Suppressor macrophage treated with lipopolysaccharide for 1 hour (primary cell): ENCODE data around the gene PCNP.
"Not testable (repeated sequence)": the region's sequence is repeated elsewhere in the genome, so short reads cannot be mapped to it uniquely, and the experiment has no call there.

Experiments used
- DNase-seq, 3 donors: peaks; one replicate each; pipeline ENCODE4 v3.0.0-alpha.2; 2020 to 2022

PCNP gene, protein sequence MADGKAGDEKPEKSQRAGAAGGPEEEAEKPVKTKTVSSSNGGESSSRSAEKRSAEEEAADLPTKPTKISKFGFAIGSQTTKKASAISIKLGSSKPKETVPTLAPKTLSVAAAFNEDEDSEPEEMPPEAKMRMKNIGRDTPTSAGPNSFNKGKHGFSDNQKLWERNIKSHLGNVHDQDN

DNA sequence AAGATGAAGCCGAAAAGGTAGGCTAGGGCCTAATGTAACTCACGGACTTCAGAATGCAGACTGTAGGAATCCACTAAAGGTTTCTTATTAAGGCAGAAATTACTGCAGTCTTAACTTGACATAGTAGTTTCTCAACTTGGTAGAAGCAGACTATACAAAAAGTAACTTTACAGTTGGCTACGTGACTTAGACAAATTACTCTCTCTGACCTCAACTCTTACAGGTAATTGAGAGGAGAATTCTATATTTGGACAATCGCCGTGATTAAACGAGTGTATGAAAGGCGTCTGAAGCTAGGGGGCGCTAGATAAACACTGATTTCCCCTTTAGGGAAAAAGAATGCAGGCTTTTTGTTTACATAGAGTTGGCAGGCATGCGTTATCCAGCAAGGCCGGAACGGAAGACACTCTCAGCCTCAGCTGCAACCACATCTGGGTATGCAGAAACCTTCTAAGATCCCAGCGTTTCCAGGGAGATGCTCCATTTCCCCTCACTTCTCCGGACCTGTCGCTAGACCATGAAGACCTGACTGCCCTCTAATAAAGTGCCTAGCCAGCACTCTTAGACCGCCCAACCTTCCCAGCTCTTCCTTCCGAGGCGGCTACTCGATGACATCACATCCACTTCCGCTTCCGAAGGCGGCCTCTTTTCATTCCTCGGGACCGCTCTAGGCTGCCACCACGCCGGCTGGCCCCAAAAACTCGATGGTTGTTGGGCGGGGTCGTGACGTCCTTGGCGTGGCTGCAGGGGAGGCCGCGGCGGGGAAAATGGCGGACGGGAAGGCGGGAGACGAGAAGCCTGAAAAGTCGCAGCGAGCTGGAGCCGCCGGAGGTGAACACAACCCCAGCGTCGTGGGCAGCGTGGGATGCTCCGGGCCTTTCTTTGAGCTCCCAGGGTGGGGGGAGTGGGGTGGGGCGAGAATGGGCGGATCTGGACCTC is at the start of gene PCNP:
Gene PCNP, plus strand, starts transcription at position 732 of the 939 bp plus-strand sequence. Its CDS starts 36 bp downstream, at position 768.
- DNase-seq: peak; percentile 99 to 100 (median 100)

DNA sequence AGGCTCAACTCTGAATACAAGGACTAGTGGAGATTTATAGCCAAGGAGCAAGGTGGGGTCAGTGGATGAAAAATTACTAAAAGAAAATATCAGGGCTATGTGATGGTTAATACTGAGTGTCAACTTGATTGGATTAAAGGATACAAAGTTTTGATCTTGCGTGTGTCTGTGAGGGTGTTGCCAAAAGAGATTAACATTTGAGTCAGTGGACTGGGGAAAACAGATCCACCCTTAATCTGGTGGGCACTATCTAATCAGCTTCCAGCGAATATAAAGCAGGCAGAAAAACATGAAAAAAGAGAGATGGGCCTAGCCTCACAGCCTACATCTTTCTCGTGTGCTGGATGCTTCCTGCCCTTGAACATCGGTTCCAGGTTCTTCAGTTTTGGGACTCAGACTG is 46.5 kb upstream of the PCNP start:
- DNase-seq: no peak

DNA sequence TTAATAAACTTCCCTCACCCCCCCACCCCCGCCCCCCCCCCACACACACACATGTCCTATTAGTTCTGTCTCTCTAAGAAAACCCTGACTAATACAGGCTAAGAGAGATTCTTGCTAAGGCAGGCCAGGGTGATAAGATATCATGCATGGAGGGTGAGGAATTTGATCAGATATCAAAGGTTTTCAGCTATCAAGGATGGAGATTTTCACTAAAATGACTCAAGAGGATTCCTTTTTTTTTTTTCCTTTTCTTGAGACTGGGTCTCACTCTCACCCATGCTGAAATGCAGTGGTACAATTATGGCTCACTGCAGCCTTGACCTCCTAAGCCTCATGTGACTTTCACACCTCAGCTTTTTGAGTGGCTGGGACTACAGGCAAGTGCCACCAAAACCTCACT is 46.1 kb upstream of the PCNP start:
- DNase-seq: no peak

DNA sequence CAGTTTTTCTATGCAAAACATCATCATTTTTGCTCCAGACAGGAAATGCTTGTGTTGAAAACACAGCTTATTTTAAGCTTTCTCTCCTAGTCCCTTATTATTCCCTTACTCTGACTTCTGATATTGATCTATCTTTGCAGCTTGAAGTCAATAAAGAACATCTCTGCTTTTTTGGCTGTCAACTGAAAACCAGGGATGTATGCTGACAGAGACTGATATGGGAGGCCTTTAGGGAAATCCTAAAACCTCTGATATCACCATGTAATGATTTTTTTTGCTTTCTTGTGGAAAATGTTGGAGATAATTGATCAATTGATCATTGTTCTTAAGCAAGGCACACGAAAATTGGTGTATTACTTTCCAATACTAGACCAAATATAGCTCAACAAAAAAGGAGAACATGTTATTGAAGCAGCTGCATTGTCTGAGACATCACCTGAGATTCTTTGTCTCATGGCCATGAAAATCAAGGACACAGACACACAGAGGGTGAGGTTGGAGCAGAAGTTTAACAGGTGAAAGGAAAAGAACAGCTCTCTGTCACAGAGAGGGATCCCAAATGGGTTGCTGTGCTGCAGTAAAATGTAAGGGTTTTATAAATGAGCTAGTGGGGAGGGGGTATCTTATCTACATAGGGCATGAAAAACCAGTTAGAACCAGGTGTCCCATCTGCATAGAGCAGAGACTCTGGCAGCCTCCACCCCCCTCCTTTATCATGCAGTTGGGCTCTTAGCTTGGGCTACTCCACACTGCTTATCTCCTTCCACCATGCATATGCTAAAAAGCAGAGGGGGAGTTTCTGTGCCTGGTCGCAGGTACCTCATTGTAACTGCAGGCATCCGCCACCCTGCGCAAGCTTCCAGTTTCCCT is 43.9 kb upstream of the PCNP start:
- DNase-seq: no peak

DNA sequence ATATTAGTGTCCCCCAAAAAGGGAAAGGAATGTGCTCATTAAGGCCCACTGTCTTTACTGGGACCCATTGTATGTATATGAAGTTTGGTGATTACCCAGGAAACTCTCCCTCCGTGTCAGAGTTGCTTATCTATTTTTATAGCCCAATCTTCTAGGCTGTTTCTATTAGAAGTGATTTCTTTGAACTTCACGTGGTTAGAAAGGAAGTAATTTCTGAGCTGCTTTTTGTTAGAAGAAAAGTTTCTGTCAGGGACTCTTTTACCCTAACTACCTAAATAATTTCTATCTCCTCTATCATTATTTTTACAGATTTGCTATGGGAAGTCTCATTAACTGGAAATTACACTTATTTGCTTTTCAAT is 43.3 kb upstream of the PCNP start:
- no peak for DNase-seq

DNA sequence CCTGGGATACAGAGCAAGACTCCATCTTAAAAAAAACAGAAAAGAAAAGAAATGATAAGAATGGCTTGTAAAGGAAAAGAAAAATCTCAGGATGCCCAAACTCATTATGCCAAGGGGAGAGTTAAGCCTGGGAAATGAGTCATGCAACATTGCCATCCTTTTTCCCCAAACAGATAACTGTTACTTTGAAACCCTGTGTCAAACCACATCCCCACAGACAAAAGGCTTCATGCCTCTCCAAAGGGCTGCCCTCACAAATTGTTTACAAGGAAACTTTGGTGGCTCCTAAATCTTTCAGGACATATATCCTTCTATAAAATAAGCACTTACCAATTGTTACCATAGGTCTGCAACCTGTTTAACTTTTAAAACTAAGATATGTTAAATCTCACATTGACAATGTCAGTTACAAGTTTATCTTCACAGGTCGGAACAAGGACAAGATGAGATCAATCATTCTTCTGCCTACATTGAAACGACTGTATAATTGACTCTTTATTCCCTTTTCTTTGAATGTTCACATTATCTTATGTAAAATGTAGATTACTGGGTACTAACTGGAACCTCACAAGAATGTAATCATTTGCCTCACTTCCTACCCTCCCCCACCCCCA is 42.4 kb upstream of the PCNP start:
- no peak for DNase-seq

DNA sequence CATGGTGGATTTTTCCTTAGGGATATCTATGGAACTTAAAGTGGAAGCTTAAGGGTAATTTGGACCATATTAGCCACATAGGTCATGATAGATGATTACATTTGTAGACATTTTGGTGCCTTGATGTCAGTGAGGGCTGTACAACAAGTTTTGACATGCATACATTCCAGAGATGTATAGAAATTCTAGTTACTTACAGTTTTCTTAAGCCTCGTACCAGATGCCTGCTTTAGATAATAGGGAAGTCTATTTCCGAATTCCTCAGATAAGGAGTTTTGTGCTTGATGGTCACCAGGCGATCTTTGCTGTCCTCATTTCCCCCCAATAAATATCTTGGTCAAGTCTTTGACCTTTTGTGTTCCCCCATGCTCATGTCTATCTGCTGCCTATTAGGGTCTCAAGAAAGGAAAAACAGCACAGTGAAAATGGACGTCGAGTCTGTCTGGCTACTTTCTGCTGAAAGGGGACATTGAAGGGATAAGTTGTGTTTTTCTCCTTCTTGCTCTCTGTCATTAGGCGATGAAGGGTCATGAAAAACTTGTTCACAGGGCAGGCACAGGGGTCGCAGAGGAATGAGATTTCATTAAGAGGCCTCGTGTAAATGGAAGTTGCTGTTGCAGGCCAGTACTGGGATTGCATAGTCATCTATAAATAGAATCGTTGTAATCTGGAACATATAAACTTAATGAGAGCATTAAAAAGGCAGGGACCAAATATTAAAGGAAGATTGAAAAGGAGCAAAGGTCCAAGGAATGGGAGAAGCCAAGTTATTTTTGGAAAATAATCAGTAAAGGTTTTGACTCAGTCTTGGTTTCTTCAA is 41.0 kb upstream of the PCNP start:
- DNase-seq: no peak

DNA sequence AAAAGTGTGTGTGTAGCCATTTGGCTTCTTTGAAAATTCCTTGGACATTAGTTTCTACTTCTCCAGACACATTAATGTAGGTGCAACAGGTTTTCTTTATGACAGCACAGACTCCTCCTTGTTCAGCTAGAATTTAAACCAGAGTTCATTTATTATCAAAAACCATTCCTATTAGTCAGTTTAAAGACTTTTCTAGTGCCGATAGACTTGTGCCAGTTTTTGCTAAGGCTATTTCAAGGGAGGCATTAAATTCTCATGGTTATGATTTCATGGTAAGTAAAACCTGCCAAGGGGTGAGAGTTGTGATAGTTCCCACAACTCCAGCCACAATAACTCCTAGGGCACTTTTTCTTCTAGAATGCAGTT is 40.4 kb upstream of the PCNP start:
- no peak for DNase-seq

DNA sequence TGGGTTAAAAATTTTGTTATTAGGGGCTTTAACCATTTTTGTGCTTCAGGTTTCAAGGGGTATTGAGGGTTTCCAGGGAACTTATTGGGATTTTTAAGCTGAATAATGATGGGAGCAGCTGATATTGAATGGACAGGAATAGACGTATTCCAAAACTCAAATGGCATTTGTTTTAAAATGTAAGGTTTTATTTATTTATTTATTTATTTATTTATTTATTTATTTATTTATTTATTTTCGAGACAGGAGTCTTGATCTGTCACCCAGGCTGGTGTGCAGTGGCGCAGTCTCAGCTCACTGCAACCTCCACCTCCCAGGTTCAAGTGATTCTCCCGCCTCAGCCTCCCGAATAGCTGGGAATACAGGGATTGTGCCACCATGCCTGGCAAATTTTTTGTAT is 38.8 kb upstream of the PCNP start:
- DNase-seq: no peak

DNA sequence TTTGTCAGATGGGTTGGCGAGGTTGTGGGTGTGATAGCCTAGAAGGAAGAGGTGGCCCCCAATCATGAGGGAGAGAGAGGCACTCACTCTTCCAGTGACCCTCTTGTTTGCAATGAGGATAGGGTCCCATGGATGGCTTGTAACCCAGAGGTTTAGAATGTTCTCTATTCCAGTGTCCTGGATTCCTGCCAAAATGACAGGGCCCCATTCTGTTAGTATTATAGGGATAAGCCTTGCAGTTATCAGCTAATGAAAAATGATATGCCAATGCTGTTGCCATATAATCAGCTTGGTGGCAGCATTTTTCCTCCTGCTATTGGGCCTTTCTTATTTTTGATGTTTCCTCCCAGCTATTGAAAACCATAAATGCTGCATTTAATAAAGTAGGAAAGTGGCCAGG is 37.7 kb upstream of the PCNP start:
- DNase-seq: no peak

DNA sequence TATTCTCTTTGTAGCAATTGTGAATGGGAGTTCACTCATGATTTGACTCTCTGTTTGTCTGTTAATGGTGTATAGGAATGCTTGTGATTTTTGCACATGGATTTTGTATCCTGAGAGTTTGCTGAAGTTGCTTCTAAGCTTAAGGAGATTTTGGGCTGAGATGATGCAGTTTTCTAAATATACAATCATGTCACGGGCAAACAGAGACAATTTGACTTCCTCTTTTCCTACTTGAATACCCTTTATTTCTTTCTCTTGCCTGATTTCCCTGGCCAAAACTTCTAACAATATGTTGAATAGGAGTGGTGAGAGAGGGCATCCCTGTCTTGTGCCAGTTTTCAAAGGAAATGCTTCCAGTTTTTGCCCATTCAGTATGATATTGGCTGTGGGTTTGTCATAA is 37.0 kb upstream of the PCNP start:
- peak in 2 of 3 donors; percentile 1 to 8 for DNase-seq

DNA sequence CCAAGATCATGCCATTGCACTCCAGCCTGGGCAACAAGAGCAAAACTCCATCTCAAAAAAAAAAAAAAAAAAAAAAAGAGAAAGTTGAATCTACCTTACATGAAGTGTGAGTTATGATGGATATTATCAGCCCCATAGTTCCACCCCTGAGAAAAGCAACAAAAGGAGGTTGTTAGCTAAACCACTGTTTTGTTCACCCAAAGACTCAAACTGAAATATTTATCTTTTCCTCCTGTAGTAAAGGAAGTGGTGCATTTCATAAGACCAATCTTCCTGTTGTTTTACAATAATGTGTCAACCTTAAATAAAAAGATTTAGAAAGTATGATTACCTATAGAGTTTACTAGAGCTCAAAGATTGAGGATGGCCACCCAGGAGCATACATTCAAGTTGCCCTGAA is 31.0 kb upstream of the PCNP start:
- no peak for DNase-seq

DNA sequence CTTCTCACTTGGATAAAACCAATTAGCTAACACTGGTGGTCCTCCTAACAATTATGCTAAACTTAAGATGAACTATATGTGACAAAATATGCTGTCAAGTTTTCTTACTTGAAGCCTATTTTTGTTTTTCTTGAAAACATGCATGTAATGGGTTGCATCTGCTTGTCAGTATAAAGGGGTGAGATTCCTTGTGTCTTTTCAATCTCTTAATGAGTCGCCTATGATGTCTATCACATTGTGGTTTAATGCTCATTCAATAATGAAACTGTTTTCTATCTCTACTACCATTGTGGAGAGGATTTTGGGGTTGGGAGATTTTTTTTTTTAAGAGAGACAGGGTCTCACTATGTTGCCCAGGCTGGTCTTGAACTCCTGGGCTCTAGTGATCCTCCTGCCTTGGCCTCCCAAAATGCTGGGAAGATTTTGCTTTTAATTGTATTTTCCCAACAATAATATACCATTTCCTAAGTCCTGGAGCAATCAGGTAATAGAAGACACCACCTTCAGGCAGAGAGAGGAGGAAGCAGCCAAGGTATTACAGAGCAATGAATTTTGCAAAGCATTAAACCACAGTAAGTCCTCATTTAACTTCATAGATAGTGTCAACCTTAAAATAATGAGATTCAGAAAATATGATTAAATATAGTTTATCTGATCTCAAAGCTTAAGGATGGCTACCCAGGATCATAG is 29.7 kb upstream of the PCNP start:
- no peak for DNase-seq

DNA sequence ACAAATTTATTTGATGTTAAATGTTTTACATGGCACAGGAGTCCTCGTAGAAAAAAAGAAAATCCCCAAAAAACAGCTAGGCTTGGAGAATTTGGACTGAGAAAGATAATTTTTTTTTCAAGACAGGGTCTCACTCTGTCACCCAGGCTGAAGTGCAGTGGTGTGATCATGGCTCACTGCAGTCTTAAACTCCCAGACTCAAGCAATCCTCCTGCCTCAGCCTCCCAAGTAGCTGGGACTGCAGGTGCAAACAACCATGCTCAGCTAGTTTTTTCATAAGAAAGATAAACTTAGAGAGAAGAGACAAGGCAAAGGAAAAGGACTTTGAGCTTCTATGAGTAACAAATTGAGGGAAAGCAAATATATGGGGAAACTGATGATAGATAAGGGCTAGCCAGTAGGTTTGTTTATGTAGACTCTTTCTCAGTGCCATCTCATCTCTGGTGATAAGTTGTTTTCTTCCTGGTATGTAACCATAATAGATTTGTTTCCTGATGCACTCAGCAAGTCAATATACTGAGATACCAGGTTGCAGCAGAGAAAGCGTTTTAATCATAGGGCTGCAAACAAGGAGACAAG is 25.4 kb upstream of the PCNP start:
- DNase-seq: no peak

DNA sequence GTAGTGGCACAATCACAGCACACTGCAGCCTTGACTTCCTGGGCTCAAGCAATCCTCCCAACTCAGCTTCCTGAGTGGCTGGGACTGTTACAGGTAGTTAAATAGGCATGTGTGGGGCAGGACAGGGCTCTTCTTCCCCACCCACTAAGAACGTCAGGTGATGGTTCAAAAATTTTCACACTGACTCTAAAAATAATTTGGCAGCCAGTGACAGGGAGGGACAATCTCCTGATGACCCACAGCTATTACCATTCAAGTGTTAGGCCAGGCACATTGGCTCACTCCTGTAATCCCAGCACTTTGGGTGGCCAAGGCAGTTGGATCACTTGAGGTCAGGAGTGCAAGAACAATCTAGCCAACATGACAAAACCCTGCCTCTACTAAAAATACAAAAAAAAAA is 24.5 kb upstream of the PCNP start:
- DNase-seq: no peak

DNA sequence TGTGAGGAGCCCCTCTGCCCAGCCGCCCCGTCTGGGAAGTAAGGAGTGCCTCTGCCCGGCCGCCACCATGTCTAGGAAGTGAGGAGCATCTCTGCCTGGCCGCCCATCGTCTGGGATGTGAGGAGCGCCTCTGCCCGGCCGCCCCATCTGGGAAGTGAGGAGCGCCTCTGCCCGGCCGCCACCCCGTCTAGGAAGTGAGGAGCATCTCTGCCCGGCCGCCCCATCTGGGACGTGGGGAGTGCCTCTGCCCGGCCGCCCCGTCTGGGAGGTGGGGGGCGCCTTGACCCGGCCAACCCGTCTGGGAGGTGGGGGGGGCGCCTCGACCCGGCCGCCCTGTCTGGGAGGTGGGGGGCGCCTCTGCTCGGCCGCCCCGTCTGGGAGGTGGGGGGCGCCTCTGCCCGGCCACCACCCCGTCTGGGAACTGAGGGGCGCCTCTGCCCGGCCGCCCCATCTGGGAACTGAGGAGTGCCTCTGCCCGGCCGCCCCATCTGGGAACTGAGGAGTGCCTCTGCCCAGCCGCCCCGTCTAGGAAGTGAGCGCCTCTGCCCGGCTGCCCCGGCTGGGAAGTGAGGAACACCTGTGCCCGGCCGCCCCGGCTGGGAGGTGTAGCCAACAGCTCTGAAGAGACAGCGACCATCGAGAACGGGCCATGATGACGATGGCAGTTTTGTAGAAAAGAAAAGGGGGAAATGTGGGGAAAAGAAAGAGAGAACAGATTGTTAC is 22.5 kb upstream of the PCNP start:
- not testable (repeated sequence) for DNase-seq

DNA sequence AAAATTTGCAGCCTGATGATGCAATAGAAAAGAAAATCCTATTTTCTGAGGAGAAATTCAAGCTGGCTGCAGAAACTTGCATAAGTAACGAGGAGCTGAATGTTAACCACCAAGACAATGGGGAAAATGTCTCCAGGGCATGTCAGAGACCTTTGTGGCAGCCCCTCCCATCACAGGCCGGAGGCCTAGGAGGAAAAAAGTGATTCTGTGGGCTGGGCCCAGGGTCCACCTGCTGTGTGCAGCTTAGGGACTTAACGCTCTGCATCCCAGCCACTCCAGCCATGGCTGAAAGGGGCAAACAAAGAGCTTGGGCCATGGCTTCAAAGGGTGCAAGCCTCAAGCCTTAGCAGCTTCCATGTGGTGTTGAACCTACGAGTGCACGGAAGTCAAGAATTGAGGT is 20.6 kb upstream of the PCNP start:
- not testable (repeated sequence) for DNase-seq

DNA sequence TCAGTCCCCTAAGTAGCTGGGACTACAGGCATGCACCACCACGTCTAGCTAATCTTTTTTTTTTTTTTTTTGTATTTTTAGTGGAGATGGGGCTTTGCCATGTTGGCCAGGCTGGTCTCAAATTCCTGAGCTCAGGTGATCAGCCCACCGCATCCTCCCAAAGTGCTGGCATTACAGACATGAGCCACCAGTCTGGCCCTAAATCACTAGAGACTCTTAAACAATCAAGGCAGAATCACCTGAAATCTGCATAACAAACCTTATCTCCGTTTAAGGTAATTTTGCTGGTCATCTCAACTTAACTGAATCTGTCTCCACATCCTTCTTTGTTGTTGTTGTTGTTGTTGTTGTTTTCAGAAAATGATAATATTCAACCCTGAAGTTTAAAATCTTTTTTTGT is 17.9 kb upstream of the PCNP start:
- DNase-seq: no peak

DNA sequence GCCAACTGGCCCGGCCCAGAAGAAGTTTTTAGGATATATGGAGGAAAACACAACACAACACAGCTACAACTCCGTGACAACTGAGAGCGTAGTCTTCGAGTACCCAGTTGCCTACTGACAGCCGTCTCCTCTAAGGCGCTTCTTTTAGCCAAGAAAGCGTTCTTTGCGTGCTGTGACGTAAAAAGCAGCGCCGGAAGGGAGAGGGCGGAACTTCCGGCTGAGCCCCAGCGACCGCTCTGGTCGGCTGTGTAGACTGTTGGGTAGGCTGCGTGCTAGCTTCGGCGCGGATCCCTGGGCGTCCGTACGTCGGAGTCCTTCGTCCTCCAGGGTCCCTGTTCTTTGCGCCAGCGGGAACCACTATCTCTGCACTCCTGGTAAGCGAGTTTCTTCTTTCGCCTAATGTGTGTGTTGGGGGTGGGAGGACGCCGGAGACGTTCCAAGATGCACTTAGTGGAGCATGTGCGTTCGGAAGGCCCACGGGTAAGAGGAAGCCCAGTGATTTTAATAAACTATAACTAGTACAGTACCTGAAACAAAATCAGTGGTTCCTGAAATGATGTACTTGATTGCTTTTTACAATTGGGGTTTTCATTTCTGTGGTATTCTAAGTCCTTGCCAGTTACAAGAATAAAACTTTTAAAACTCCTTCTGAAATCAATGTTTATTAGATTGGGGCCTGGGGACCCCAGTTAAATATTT is 12.2 kb upstream of the PCNP start, which contains the start of gene TRMT10C:
Gene TRMT10C, plus strand, starts transcription at position 239 of the 699 bp plus-strand sequence. CDS start 2,914 bp downstream, outside the sequence.
- DNase-seq: peak; percentile 95 to 97 (median 96)
